PC-9 (cell line): ENCODE data around the gene ADAM8. TPM values are rescaled to one million over a fixed set of nuclear protein-coding genes. Genes with fewer than 3 reads are reported as not detected.

Experiments
- BruUV-seq: library from RNA; stranded (reverse); fragments of 400-500 nt; replicated peaks from 2 replicates; lab custom pipeline; 2021; lab: Mats Ljungman, UMichigan
- CTCF ChIA-PET: fragments of 300-600 bp; sonication (Branson Sonifier 250); formaldehyde crosslinking; loops from one replicate; lab custom pipeline; 2022; ENCODE audit warnings: antibody characterized with exemption; lab: Charles Lee
- POLR2A ChIA-PET: fragments of 300-600 bp; sonication (Branson Sonifier 250); formaldehyde crosslinking; loops from one replicate; lab custom pipeline; 2022; ENCODE audit warnings: antibody characterized with exemption; ENCODE audit not compliant: unreplicated experiment; lab: Charles Lee
- DNase-seq, 2 experiments: peaks; one replicate each; pipeline versions ENCODE4 v3.0.0 to v3.0.0-alpha.2; 2015 to 2022; ENCODE audit warnings: mixed read lengths in 1 of 2
- H2AFZ ChIP-seq: fragments of 200-600 bp; sonication (generic); 2 replicates; pipeline ENCODE4 v1.8.1; 2017; ENCODE audit warnings: antibody characterized with exemption
- H3F3A ChIP-seq: fragments of 200-600 bp; sonication (generic); 2 replicates; pipeline ENCODE4 v1.8.1; 2017; ENCODE audit warnings: antibody characterized with exemption, mild to moderate bottlenecking, low read depth; ENCODE audit not compliant: insufficient read depth
- H3K27ac ChIP-seq: fragments of 200-600 bp; sonication (generic); 2 replicates; pipeline ENCODE4 v1.6.1; 2016; ENCODE audit warnings: mixed run types
- H3K27me3 ChIP-seq: fragments of 200-600 bp; sonication (generic); 2 replicates; pipeline ENCODE4 v1.6.1; 2016; ENCODE audit warnings: low read depth, mixed run types; ENCODE audit not compliant: insufficient read depth
- H3K36me3 ChIP-seq: fragments of 200-600 bp; sonication (generic); 2 replicates; pipeline ENCODE4 v1.6.1; 2016; ENCODE audit warnings: low read depth, mixed run types
- H3K4me1 ChIP-seq: fragments of 200-600 bp; sonication (generic); replicated peaks from 2 replicates; pipeline ENCODE4 v1.6.1; 2016; ENCODE audit warnings: mixed run types; ENCODE audit not compliant: insufficient read depth
- H3K4me2 ChIP-seq: fragments of 200-600 bp; sonication (generic); 2 replicates; pipeline ENCODE4 v1.6.1; 2017; ENCODE audit warnings: mixed run types
- H3K4me3 ChIP-seq: fragments of 200-600 bp; sonication (generic); 2 replicates; pipeline ENCODE4 v1.6.1; 2016; ENCODE audit warnings: mixed run types
- H3K79me2 ChIP-seq: fragments of 200-600 bp; sonication (generic); 2 replicates; pipeline ENCODE4 v1.6.1; 2017; ENCODE audit warnings: low read depth, mixed run types
- H3K9me2 ChIP-seq: fragments of 200-600 bp; sonication (generic); 2 replicates; pipeline ENCODE4 v1.8.1; 2017; ENCODE audit warnings: mild to moderate bottlenecking; ENCODE audit not compliant: insufficient read depth
- H3K9me3 ChIP-seq: fragments of 200-600 bp; sonication (generic); 2 replicates; pipeline ENCODE4 v1.8.1; 2016; ENCODE audit warnings: low read depth; ENCODE audit not compliant: insufficient read depth
- H4K20me1 ChIP-seq: fragments of 200-600 bp; sonication (generic); 2 replicates; pipeline ENCODE4 v1.8.1; 2017; ENCODE audit not compliant: insufficient read depth
- CTCF ChIP-seq: fragments of 200-600 bp; sonication (generic); conservative IDR thresholded peaks from 2 replicates; pipeline ENCODE4 v1.6.1; 2017; ENCODE audit warnings: mixed run types, antibody characterized with exemption, mild to moderate bottlenecking, moderate library complexity
- EZH2 ChIP-seq: fragments of 200-600 bp; sonication (generic); IDR thresholded peaks from 2 replicates; pipeline ENCODE4 v1.8.0; 2017; ENCODE audit warnings: antibody characterized with exemption, low read depth
- intact Hi-C: fragments of 100-400 bp; cut with micrococcal nuclease; formaldehyde crosslinking; loops from one replicate; pipeline ENCODE4 v1.10.0; 2022; ENCODE audit not compliant: unreplicated experiment
- total RNA-seq: library from RNA; stranded (reverse); gene quantifications from 2 replicates; pipeline ENCODE4 v1.2.3, GENCODE V29; 2021

The ADAM8 gene
- total RNA-seq, 1 experiment from 2014 or later = 18.3 TPM

- Histone ChIP-seq H2AFZ (no peak overlapping the region), H3K9me2 (no peaks in the 10 kb centered on the region), H3K27ac (no peak overlapping the region), H3K36me3 (no peaks in the 10 kb centered on the region), H3K9me3 (no peaks in the 10 kb centered on the region), H3K79me2 (0 out of 2 replicates have a peak, but pooled peaks cover 5% of the 10 kb centered on the region), H3K4me1 (peaks cover 11% of the 10 kb centered on the region), H3K4me2 (no peak overlapping the region), H3K27me3 (no peaks in the 10 kb centered on the region), H3F3A (no peaks in the 10 kb centered on the region), H3K4me3 (no peak overlapping the region), H4K20me1 (no peaks in the 10 kb centered on the region)
- POLR2A ChIA-PET = no interaction called here
- CTCF ChIA-PET = no interaction called here
- BruUV-seq = no TSS peak
- no peak for TF ChIP-seq EZH2
- no peak for TF ChIP-seq CTCF
- intact Hi-C loops = no loop called here
- DNase-seq = no peak
Measured at GRCh38 chr10:133270773-133271297, 5.8 kb downstream of the ADAM8 start.

GRCh38 chr10:133270204-133270603 lies 6.5 kb downstream of the ADAM8 start:
- CTCF ChIA-PET = no interaction called here
- DNase-seq = no peak
- Histone ChIP-seq H3K4me3 (no peak overlapping the region), H3K9me2 (no peaks in the 10 kb centered on the region), H3K9me3 (no peaks in the 10 kb centered on the region), H2AFZ (no peak overlapping the region), H3K27ac (no peak overlapping the region), H3K36me3 (no peaks in the 10 kb centered on the region), H4K20me1 (no peaks in the 10 kb centered on the region), H3K4me1 (peaks cover 14% of the 10 kb centered on the region), H3F3A (no peaks in the 10 kb centered on the region; the same call in 1 of the 2 replicates), H3K79me2 (no peaks in the 10 kb centered on the region), H3K27me3 (no peaks in the 10 kb centered on the region), H3K4me2 (no peak overlapping the region)
- POLR2A ChIA-PET = no interaction called here
- intact Hi-C loops = no loop called here
- TF ChIP-seq EZH2 (no peak), CTCF (no peak)
- BruUV-seq = no TSS peak

GRCh38 chr10:133269367-133269766 lies 7.3 kb downstream of the ADAM8 start:
- no peaks in the 10 kb centered on the region for H3K36me3 ChIP-seq
- H3K4me1 ChIP-seq = peaks cover 11% of the 10 kb centered on the region
- intact Hi-C loops = no loop called here
- TF ChIP-seq CTCF = no peak
- TF ChIP-seq EZH2 = no peak
- CTCF ChIA-PET = no interaction called here
- H4K20me1 ChIP-seq = no peaks in the 10 kb centered on the region
- no peak for DNase-seq
- H3K4me3 ChIP-seq = no peak overlapping the region
- H3K79me2 ChIP-seq = no peaks in the 10 kb centered on the region
- H3K27me3 ChIP-seq = no peaks in the 10 kb centered on the region
- H3K27ac ChIP-seq = no peak overlapping the region
- H3K4me2 ChIP-seq = no peak overlapping the region
- H2AFZ ChIP-seq = no peak overlapping the region
- H3K9me3 ChIP-seq = no peaks in the 10 kb centered on the region
- H3K9me2 ChIP-seq = no peaks in the 10 kb centered on the region
- no peaks in the 10 kb centered on the region; the same call in 1 of the 2 replicates for H3F3A ChIP-seq
- POLR2A ChIA-PET = no interaction called here
- no TSS peak for BruUV-seq
